ENCODE results near the gene CAMTA1.

Gene CAMTA1

GRCh38 chr1:7770669-7770996 lies 985.4 kb downstream of the CAMTA1 start:
- Histone ChIP-seq H3F3A (ENCODE audit: insufficient read depth, low read length) (no peaks in the 10 kb centered on the region), H3K27me3 (replicated peaks; ENCODE audit: insufficient read depth, low read length) (peaks cover 51% of the 10 kb centered on the region), H3K36me3 (replicated peaks; ENCODE audit: insufficient read depth, low read length) (peaks cover 4% of the 10 kb centered on the region; the same call in 1 of the 2 replicates), H3K27ac (ENCODE audit: low read length) (no peak overlapping the region), H4K20me1 (ENCODE audit: insufficient read depth, low read length) (no peaks in the 10 kb centered on the region), H2AFZ (ENCODE audit: low read length) (peak overlapping the region; percentile 98), H3K9ac (ENCODE audit: low read length) (no peak overlapping the region), H3K79me2 (ENCODE audit: low read length) (peaks cover 9% of the 10 kb centered on the region), H3K4me3 (ENCODE audit: low read length) (peak overlapping the region; percentile 93), H3K9me2 (replicated peaks; ENCODE audit: insufficient read depth, low read length) (no peaks in the 10 kb centered on the region), H3K4me1 (ENCODE audit: low read length) (peaks cover 5% of the 10 kb centered on the region; the same call in 1 of the 2 replicates), H3K4me2 (ENCODE audit: low read depth, low read length) (peak overlapping the region; percentile 97), H3K9me3 (replicated peaks; ENCODE audit: insufficient read depth, low read length) (no peaks in the 10 kb centered on the region)
- no peak for DNase-seq
- no peak for TF ChIP-seq EZH2 (optimal IDR thresholded peaks at IDR 0.05; ENCODE audit: low read depth, low read length)
- TF ChIP-seq CTCF (IDR thresholded peaks at IDR 0.05; ENCODE audit: low read length) = no peak
- no peak for TF ChIP-seq EZH2phosphoT487 (IDR thresholded peaks at IDR 0.05; ENCODE audit: low read length)

- Histone ChIP-seq H3F3A (ENCODE audit: insufficient read depth, low read length) (no peaks in the 10 kb centered on the region), H3K27me3 (replicated peaks; ENCODE audit: insufficient read depth, low read length) (peaks cover 46% of the 10 kb centered on the region), H3K4me3 (ENCODE audit: low read length) (peak within 1 kb of the TSS; percentile 93), H2AFZ (ENCODE audit: low read length) (peak within 1 kb of the TSS; percentile 98), H3K79me2 (ENCODE audit: low read length) (peaks cover 9% of the 10 kb centered on the region), H3K27ac (ENCODE audit: low read length) (peak within 1 kb of the TSS; percentile 35; the same call in 1 of the 2 replicates), H3K9me2 (replicated peaks; ENCODE audit: insufficient read depth, low read length) (no peaks in the 10 kb centered on the region), H3K4me1 (ENCODE audit: low read length) (peaks cover 5% of the 10 kb centered on the region; the same call in 1 of the 2 replicates), H3K36me3 (replicated peaks; ENCODE audit: insufficient read depth, low read length) (peaks cover 4% of the 10 kb centered on the region; the same call in 1 of the 2 replicates), H4K20me1 (ENCODE audit: insufficient read depth, low read length) (no peaks in the 10 kb centered on the region), H3K4me2 (ENCODE audit: low read depth, low read length) (peak within 1 kb of the TSS; percentile 97), H3K9me3 (replicated peaks; ENCODE audit: insufficient read depth, low read length) (no peaks in the 10 kb centered on the region), H3K9ac (ENCODE audit: low read length) (peak within 1 kb of the TSS; percentile 75)
- peak; percentile 71 for DNase-seq
- no peak for TF ChIP-seq CTCF (IDR thresholded peaks at IDR 0.05; ENCODE audit: low read length)
- TF ChIP-seq EZH2phosphoT487 (IDR thresholded peaks at IDR 0.05; ENCODE audit: low read length) = no peak
- no peak for TF ChIP-seq EZH2 (optimal IDR thresholded peaks at IDR 0.05; ENCODE audit: low read depth, low read length)
These were observed 986.0 kb downstream of the CAMTA1 start, which contains the start of gene VAMP3 for GRCh38 chr1:7770997-7771822. Gene VAMP3 (plus strand): TSS chr1:7771296. CDS start chr1:7771384, 88 bp downstream.

- no peaks in the 10 kb centered on the region for H4K20me1 ChIP-seq (ENCODE audit: insufficient read depth, low read length)
- H2AFZ ChIP-seq (ENCODE audit: low read length) = peak overlapping the region; percentile 72
- peaks cover 5% of the 10 kb centered on the region; the same call in 1 of the 2 replicates for H3K4me1 ChIP-seq (ENCODE audit: low read length)
- peak overlapping the region; percentile 75 for H3K9ac ChIP-seq (ENCODE audit: low read length)
- peaks cover 40% of the 10 kb centered on the region for H3K27me3 ChIP-seq (replicated peaks; ENCODE audit: insufficient read depth, low read length)
- H3F3A ChIP-seq (ENCODE audit: insufficient read depth, low read length) = no peaks in the 10 kb centered on the region
- no peak for DNase-seq
- peak overlapping the region; percentile 8; the same call in 1 of the 2 replicates for H3K27ac ChIP-seq (ENCODE audit: low read length)
- no peak for TF ChIP-seq EZH2 (optimal IDR thresholded peaks at IDR 0.05; ENCODE audit: low read depth, low read length)
- TF ChIP-seq EZH2phosphoT487 (IDR thresholded peaks at IDR 0.05; ENCODE audit: low read length) = no peak
- no peak for TF ChIP-seq CTCF (IDR thresholded peaks at IDR 0.05; ENCODE audit: low read length)
- no peaks in the 10 kb centered on the region for H3K9me2 ChIP-seq (replicated peaks; ENCODE audit: insufficient read depth, low read length)
- H3K4me2 ChIP-seq (ENCODE audit: low read depth, low read length) = peak overlapping the region; percentile 96
- H3K9me3 ChIP-seq (replicated peaks; ENCODE audit: insufficient read depth, low read length) = no peaks in the 10 kb centered on the region
- peaks cover 4% of the 10 kb centered on the region; the same call in 1 of the 2 replicates for H3K36me3 ChIP-seq (replicated peaks; ENCODE audit: insufficient read depth, low read length)
- peaks cover 9% of the 10 kb centered on the region for H3K79me2 ChIP-seq (ENCODE audit: low read length)
- H3K4me3 ChIP-seq (ENCODE audit: low read length) = peak overlapping the region; percentile 93
These were observed 986.6 kb downstream of the CAMTA1 start for GRCh38 chr1:7771823-7772299.
